Activated CD8-positive, alpha-beta memory T cell treated with anti-CD3 and anti-CD28 coated beads, Interleukin-2, amount 50 U/mL, for 24 hours (primary cell): ENCODE data around the gene PPP2R2D.
"Not testable (repeated sequence)": the region's sequence is repeated elsewhere in the genome, so short reads cannot be mapped to it uniquely, and the experiment has no call there.

Source experiments
- DNase-seq: peaks from one replicate; pipeline ENCODE4 v3.0.0-alpha.2; 2020; ENCODE audit errors: extremely low read depth

The PPP2R2D gene

DNA sequence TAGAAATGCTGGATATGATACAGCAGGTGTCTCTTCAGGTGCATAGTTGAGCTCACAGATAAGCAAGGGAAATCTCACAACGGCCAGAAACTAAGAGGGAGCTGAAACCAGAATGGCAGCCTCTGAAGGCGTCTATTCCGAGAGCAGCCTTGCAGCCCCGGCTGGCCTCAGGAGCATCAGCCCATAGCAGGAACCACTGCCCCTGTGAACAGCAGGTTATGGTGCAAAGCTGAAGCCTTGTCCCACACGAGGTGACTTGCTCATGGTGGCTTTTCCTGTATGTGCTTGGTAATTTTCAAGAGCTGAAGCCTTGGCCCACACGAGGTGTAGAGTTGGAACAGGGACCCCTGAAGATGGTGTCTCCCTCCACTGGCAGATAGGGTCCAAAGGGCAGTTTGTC lies 47.7 kb downstream of the PPP2R2D start:
- DNase-seq, result no peak

DNA sequence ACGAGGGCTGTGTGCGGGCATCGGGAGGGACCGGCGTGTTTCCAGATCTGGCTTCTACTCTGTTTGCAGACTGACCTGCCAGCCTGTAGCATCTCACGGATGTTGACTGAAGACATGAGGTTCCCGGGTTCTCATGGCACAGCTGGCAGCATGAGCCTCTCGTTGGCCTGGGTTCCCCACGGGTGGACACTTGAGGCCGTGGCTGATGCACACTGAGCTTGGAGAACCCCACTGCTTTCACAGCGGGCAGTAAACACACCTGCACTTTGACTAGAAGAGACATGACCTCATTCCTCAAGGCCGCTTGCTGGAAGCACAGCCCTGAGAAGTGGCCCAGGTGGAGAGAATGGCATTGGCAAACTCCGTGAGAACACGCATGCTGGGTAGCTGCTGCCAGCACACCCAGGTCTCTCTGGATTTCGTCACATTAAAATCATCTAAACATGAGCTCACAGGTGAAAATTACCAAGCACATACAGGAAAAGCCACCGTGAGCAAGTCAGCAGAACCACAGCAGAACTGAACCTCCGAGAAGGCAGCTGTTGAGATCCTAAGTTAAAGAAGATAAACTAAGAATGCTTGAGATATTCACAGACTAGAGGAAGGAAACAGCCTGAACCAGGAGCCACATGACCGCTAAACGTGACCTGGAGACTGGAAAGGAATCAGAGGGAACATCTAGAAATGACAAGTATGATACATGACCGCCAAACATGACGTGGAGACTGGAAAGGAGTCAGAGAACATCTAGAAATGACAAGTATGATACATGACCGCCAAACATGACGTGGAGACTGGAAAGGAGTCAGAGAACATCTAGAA lies 48.4 kb downstream of the PPP2R2D start:
- no peak for DNase-seq

DNA sequence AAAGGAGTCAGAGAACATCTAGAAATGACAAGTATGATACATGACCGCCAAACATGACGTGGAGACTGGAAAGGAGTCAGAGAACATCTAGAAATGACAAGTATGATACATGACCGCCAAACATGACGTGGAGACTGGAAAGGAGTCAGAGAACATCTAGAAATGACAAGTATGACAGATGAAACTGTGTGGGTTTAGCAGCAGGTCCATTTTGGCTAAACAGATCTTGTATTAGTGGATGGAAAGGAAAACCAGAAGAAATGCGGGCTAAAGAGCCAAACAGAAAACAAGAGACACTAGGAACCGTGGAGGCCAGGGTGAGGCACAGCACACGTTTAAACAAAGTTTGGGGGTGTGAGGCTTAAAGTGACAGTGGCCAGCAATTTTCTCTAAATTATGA lies 49.1 kb downstream of the PPP2R2D start:
- not testable (repeated sequence) for DNase-seq

DNA sequence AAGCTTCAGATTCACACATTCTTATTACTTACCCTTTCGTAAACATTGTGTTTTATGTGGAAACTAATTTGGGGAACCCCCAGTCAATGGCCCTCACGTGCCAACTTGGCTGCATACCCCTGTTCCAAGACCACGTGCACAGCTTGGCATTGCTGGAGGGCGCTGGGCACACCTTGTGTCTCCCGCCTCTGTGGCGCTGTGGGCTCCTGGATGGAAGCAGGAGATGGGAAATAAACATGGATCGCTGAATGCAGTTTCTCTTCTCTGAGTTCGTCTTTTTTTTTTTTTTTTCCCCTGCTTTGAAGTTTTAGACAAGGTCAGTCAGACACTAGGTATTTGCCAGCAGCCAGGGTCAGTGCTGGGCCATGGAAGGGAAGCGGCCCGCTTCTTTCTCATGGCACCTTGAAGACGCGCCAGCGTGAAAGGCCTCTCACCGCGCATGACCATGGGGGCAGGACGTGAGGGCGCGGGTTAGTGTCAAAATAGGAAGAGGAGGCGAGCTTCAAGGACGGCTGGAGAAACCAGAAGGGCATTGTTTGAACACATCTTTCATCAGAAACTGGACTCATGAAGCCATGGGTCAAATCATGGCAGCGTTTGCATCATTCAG lies 53.7 kb downstream of the PPP2R2D start:
- DNase-seq, result no peak

DNA sequence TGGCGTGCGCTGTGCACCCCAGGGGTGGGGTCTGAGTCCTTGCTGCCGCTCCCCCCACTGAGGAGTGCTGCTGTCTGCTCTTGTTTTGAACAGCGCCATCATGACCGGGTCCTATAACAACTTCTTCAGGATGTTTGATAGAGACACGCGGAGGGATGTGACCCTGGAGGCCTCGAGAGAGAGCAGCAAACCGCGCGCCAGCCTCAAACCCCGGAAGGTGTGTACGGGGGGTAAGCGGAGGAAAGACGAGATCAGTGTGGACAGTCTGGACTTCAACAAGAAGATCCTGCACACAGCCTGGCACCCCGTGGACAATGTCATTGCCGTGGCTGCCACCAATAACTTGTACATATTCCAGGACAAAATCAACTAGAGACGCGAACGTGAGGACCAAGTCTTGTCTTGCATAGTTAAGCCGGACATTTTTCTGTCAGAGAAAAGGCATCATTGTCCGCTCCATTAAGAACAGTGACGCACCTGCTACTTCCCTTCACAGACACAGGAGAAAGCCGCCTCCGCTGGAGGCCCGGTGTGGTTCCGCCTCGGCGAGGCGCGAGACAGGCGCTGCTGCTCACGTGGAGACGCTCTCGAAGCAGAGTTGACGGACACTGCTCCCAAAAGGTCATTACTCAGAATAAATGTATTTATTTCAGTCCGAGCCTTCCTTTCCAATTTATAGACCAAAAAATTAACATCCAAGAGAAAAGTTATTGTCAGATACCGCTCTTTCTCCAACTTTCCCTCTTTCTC lies 55.0 kb downstream of the PPP2R2D start:
- DNase-seq, result no peak

DNA sequence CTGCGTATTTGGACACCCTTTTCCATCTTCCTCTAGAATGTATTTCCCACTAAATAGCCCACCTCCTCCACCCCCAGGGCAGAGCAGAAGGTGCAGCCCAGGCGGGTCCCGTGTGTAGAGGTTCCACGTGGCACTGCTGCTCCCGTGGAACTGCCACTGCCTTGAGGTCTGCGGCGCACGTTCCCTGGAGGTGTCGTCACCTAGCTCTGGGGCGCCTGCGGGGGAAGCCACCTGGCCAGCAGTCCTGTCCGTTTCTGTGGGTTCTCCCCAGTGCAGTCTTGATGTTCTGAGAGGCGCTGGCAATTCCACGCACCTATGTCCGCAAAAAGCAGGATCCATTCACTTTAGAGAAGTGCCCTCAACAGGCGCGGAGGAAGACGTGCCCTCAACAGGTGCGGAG lies 59.0 kb downstream of the PPP2R2D start:
- DNase-seq, result no peak

DNA sequence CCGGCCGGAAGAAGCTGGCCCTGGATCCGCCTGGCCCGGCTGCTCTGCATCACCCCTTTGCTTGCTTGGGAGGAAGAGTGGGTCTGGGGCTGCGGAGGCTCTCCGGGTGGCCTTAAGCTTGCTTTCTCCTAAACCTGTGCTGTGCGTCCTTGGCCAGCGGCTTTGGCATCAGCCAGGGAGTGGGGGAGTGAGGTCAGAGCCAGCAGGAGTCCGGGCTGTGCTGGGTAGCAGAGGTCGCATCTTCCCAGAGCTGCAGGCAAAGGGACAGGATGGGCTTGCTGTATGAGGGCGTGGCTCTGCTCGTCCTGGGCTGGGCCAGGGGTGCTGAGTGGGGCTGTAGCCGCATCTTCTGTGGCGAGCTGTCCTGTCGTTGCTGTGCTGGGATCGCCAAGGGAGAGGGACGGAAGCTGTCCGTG lies 59.8 kb downstream of the PPP2R2D start:
- DNase-seq, result no peak

DNA sequence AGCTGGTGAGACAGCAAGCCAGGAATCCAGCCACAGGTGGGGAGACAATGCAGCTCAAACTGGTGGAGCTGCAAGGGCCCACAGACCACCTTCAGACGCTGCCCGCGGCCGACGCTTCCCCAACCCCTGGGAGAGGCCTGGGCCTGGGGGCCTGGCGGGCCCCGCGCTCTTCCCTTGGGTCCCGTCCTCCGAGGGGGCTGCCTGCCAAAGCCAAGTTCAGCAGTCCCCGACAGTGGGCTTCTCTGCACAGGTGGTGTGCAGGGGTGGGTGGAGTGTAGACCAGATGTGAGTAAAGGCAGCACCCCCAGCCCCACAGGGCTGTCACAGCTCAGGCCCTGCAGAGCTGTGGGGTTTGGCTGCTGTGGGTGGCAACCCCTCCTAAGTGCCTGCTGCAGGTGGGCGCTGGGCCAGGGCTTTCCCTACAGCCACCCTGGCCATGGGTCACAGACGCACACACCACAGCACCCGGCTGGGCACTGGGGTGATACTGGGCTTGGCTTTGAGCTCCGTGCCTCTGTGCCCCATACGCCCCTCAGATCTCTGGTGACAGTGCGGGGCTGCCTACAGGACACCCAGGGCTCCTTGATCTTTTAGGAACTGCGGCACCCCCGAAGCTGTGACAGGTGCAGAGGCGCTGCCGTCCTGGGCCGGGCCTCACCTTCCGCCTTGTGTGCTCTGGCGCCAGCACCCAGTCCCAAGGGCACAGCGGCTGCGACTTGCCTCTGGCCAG lies 60.4 kb downstream of the PPP2R2D start:
- no peak for DNase-seq

DNA sequence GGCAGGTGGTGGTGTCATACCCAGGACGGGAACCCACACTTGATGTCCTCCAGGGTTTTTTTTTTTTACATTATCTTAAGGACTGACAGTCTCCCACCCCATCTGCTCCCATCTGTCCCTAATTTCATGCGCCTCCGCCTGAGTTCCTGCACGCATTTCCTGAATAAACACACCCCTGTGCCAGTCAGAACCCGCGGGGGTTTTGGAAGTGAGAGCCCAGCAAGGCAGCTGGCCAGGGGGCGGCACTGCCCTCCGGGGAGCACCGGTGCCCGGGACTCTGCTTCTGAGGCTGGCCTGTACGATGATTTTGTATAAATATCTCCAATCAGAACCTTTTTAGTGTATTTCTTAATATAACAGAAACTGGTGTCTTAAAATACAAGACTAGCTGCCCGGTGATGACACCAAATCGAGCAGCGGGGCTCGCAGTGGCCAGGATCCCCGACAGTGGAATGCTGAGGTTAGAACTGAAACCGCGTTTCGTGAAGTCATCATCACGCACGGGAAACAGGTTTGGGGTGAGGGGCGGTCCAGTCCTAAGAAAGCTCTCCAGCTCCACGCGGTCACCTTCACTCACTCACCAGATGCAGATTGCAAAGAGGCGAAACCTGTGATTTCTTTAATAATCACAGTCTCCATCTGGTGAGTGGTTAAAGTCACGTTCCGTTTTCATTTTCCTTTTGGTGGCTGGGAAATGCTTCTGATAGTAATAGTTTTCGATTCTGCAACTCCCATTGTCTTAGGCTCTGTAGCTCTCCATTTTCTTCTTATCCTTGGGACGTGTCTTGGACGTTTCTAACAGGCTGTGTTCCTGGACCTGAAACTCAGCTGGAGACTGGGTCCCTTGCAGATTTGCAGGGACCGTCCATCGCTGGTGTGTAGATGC lies 61.2 kb downstream of the PPP2R2D start:
- DNase-seq, result no peak

DNA sequence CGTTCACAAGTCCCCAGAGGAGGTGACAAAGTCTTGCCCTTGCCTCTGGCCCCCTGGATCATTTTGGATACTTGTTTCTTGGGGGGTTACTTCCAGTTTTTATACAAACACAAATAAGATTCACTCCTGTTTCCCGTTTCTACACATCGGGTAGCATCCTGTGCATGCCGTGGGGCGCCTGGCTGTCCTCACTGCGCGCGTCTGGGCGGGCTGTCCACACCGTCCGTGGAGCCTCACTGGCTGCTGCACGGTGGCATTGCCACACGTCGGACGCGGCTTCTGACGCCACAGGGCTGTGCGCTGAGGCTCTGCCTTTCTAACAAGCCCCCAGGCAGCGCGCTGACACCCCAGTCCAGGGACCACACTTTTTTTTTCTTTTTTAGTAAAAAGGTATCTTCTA lies 62.5 kb downstream of the PPP2R2D start:
- no peak for DNase-seq

DNA sequence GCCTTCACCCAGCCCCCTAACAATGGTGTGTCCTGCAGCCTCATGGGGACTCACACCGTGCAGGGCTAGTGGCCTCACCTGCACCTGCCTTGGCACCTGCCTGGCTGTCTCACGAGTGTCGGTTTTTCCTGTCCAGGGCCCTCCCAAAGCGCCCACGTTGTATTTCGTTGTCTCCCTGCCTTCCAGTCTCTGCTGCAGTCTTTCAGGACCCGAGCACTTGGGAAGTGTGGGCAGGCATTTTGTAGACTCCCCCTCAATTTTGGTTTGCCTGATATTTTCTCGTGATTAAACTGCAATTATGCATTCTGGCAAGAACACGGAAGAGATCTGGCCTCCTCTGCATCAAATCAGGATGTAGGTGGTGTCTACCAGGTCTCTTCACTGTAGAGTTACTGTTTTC lies 63.0 kb downstream of the PPP2R2D start:
- DNase-seq, result no peak

DNA sequence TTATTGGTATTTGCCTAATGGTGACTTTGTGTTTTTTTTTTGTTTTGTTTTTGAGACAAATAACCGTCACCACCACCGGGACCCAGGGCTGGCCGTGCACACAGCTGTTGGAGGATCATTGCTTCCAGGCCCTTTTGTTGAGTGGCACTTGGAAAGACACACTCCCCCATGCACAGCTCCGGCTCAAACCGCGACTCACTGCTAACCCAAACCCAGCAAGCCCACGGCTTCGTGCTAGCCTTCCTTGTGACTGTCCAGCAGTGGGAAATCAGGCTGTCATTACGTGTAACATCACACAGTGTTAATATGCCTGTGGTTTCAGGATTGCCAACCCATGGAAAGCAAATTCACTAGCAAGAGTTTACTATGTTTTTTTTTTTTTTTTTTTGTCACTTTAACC lies 63.5 kb downstream of the PPP2R2D start:
- DNase-seq, result no peak

DNA sequence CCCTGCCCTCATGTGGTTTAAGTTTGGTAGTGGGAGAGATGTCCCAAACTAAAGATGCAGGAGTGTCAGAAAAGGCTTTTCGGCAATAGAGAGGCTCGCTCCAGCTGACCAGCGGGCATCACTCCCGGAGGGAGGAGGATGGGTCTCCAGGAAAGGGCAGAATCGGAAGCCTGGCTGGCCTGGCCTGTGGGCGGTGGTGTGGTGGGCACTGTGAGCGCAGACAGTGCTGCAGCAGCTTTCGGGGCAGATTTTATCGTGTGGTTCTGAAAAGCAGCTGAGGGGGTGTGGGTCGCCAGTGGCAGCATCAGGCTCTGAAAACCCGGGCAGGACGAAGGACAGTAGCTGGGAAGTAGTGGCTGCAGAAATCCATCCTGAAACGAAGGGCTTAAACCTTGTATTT lies 68.1 kb downstream of the PPP2R2D start:
- DNase-seq, result no peak

DNA sequence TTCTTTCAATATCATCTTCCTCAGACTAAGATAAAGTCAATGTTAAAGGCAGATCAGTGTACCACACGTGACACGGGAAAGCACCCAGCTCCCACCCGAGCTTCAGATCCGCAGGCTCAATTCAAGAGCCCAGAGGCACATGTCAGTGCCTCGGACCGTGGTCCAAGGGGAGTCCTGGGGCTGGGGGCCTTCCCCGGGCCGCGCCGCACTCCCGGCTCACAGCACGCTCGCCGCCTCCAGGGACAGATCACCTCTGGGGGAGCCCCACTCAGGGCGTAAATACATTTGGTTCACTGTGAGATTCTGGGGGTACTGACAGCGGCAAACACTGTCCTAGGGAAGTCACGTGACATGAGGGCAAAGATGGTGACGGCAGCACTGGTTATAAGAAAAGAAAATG lies 70.1 kb downstream of the PPP2R2D start:
- no peak for DNase-seq

DNA sequence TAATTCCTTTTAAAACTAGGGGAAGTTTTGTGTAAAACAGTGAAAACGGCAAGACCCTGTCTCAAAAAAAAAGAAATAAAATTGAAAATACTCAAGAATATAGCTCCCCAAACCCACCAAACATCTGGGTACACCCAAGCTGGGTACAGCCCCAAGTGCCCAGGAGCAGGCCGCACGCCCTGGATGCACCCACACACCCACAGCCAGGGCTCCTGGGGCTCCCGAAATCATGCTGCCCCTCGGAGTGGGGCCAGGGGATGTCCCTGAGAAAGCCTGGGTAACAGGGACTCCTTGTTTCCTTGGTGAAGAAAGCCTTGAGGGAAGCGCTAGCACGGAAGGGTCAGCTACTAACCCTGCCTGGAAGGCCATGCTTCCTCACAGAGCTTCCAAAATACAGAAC lies 70.8 kb downstream of the PPP2R2D start:
- no peak for DNase-seq

DNA sequence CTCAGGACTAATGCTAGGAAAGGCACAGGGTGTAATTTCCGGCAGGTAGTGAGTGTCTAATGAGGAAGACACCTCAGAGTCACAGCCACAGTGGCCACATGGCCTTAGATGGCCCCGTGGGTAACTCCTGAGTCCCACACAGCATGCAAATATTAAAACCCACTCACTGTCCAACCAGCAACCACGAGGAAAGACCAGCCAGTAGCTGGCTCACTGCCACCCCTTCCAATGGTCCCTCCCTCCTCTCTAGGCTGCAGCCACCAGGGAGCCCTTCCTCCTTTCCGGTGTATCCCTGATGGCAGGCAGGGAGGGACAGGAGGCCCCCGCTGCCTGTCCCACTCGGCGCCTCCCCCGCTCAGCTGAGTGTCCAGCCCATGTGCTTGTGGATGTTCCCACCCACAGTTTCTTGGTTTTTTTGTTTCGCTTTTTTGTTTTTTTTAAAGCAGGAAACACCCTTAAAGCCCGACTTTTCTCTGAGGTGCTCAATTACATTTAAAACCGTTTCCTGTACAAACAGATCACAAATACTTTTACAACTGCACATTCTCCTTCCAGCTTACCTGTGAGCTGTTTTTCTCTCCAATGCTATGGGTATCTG lies 71.8 kb downstream of the PPP2R2D start:
- DNase-seq, result no peak

DNA sequence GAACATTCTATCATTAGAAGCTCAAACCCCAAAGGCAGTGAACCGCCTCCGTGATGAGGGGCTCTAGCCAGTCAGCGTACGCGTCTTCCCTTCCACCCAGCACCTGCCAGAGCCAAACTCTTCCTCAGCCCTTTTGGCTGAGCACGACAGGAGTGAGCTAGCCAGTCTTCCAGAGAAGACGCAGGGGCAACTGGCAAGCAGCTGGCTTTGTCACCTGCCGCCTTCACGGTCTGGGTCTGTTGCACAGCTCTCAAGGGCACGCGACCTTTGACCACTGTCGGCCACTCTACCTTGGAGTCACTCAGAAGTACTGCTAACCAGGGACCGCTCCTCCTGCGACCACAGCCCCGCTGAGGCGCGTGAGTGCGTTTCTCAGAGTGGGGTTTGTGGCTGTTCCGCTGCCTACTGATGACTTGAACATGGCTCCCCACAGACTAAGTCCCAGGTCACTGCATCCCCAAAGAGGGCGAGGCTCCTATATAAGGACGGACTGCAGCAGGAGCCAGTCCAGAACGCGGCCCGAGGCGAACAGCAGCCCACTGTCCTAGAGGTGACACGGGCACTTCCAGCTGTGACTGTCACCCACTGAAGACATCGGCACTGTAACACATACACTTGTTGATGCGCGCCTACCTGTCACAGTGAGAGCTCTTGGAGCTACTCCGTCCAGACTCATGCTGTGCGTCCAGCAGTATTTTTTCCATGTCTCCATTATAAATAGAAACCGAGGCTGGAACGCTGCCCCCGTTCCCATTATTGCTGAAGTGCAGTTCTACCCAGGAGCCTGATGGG lies 72.5 kb downstream of the PPP2R2D start:
- no peak for DNase-seq

DNA sequence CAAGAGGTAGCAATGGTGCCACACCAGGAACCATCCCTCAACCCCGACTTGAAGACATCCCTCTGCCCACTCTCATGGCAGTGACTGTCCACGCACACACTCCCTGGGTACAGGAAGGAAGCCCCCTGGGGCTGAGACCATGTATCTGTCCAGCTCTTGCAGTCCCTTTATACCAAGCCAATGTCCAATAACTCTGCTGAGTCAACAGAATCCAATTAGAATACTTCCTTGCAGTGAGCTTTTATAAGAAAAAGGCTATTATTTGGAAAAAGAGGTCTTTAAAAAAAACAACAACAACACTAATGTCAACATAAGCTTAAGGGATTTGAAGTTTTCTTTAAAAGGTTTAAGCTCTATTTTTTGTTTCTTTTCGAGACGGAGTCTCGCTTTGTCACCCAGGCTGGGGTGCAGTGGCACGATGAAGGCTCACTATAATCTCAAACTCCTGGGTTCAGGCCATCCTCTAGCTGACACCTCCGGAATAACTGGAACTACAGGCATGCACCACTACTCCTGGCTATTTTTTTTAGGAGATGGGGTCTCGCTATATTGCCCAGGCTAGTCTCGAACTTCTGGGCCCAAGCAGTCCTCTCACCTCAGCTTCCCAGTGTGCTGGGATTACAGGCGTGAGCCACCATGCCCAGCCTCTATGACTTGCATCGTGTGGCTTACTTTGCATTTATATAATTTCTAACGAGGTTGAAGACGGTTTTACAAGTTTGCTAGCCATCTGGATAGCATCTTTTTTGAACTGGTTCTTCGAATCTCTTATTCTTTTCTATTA lies 73.4 kb downstream of the PPP2R2D start:
- DNase-seq, result no peak

DNA sequence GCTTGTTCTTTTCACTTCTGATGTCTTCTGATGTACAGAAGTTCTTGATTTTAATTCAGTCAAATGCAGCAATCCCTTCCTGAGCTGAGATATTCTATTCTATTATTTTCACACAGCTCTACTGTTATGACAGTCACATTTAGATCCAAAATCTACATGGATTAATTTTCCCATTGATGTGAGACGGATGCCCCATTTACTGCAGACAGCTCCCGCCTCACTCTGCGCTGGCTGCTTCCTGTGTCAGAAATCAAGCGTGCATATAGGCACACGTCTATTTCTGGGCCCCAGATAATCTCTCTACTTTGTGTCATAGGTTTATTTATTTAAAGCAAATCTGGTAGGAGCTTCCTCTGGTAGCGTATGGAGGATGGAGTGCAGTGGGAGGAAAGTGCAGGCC lies 74.2 kb downstream of the PPP2R2D start:
- no peak for DNase-seq
